Body of pancreas (tissue), 4 donors: ENCODE results near the gene HYI. TPM values are rescaled to one million over a fixed set of nuclear protein-coding genes. Genes with fewer than 3 reads are reported as not detected.

Source experiments
- ATAC-seq: fragments of 150-250 bp; one replicate; pipeline ENCODE4 v1.9.1; 2016
- DNase-seq, 4 donors: peaks; one replicate each; pipeline ENCODE4 v3.0.0-alpha.2; 2019
- H3K27ac ChIP-seq, 4 donors: fragments of 200-600 bp; sonication (generic); 1 replicate in 3 of 4; 2 replicates in 1 of 4; pipeline versions ENCODE4 v1.5.1 to v1.6.1; 2016 to 2019; ENCODE audit warnings: mild to moderate bottlenecking in 1 of 4, mixed read lengths in 1 of 4, moderate library complexity in 1 of 4
- H3K27me3 ChIP-seq, 2 donors: fragments of 200-600 bp; sonication (generic); one replicate each; pipeline ENCODE4 v1.6.0; 2016; ENCODE audit warnings: mild to moderate bottlenecking in 1 of 2
- H3K36me3 ChIP-seq, 2 donors: fragments of 200-600 bp; sonication (generic); replicated peaks in 1 of 2; 2 replicates each; pipeline ENCODE4 v1.5.1; 2016; ENCODE audit warnings: low read depth in 2 of 2; ENCODE audit not compliant: insufficient read depth in 1 of 2
- H3K4me1 ChIP-seq: fragments of 200-600 bp; sonication (generic); one replicate; pipeline ENCODE4 v1.6.0; 2016
- H3K4me3 ChIP-seq, 2 donors: fragments of 200-600 bp; sonication (generic); 1 replicate in 1 of 2; 2 replicates in 1 of 2; pipeline ENCODE4 v1.5.1; 2016 to 2019
- H3K9me3 ChIP-seq, 3 donors: fragments of 200-600 bp; sonication (generic); 1 replicate in 2 of 3; 2 replicates in 1 of 3; pipeline ENCODE4 v1.5.1; 2016
- POLR2A ChIP-seq, 3 donors: fragments of 450-650 bp; IDR thresholded peaks; one replicate each; pipeline ENCODE4 v1.6.1; 2016; ENCODE audit warnings: antibody characterized with exemption in 3 of 3, mild to moderate bottlenecking in 2 of 3
- WGBS, 2 donors: methylation state at CpG; one replicate each; pipeline ENCODE4 v1.1.5; 2017; 5-methylcytosine and 5-hydroxymethylcytosine counted together
- intact Hi-C: fragments of 100-400 bp; cut with DNase I; formaldehyde crosslinking; loops from one replicate; pipeline ENCODE4 v1.15.1; 2023
- total RNA-seq, 2 donors: library from RNA; depleted of rRNA; stranded (reverse); fragments of >200 nt; gene quantifications; one replicate each; pipeline ENCODE4 v1.1.0, GENCODE V29; 2016
- TF ChIP-seq, protein P1 (sequence below), 7 experiments: fragments of 450-650 bp in 4 of 7; fragments of 200-600 bp in 3 of 7; sonication (generic) in 3 of 7; IDR thresholded peaks; one replicate each; pipeline ENCODE4 v1.5.1; 2016 to 2019; ENCODE audit warnings: antibody characterized with exemption in 7 of 7

Gene HYI
- total RNA-seq, 2 donors from 2014 or later = 101 to 157 TPM

DNA sequence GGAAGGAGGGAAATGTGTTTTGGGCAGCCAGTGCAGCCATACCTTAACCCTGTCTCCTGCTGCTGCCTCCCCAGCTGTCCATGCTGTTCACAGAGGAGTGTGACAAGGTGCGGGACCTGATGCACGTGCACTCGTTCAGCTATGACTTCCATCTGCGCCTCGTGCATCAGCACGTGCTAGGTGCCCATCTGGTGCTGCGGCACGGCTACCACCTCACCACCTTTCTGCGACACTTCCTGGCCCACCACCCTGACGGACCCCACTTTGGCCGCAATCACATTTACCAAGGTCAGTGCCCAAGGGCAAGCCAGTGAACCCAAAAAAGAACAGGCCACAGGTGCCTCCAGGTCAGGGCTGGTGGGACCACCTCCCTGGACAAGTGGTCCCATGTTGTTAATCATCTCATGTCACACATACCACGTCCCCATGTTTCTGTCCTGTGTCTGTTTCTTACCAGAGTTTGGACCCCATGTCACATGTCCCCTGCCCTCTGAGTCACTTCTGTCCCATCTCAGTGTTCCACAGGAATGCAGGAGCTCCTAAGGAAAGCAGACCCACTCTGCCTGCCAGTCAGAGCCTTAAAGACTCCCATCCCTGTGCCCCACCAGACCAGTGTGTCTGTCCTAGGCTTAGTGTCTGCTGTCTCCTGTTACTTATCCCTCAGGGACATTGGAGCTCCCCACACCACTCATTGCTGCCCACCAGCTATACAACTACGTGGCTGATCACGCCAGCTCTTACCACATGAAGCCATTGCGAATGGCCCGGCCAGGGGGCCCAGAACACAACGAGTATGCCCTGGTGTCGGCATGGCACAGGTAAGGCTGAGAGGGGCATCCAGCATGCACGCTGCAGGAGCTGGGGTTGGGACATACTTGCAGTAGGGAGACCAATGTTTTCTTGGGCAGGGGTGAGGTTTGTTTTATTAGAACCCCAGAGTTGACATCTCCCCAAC is 6.6 kb downstream of the HYI start:
- Histone ChIP-seq H3K36me3 (peaks cover 9 to 32% of the 10 kb centered on the region in 2 donors), H3K27me3 (no peaks in the 10 kb centered on the region), H3K4me1 (peaks cover 9% of the 10 kb centered on the region), H3K27ac (no peak overlapping the region), H3K4me3 (no peak overlapping the region), H3K9me3 (no peaks in the 10 kb centered on the region)
- no peak for ATAC-seq
- WGBS, 2 donors = 90 to 94% methylated on average over 18 to 19 of the region's 19 CpGs
- intact Hi-C loops = no loop called here
- no peak for DNase-seq
- TF ChIP-seq, protein P1, sequence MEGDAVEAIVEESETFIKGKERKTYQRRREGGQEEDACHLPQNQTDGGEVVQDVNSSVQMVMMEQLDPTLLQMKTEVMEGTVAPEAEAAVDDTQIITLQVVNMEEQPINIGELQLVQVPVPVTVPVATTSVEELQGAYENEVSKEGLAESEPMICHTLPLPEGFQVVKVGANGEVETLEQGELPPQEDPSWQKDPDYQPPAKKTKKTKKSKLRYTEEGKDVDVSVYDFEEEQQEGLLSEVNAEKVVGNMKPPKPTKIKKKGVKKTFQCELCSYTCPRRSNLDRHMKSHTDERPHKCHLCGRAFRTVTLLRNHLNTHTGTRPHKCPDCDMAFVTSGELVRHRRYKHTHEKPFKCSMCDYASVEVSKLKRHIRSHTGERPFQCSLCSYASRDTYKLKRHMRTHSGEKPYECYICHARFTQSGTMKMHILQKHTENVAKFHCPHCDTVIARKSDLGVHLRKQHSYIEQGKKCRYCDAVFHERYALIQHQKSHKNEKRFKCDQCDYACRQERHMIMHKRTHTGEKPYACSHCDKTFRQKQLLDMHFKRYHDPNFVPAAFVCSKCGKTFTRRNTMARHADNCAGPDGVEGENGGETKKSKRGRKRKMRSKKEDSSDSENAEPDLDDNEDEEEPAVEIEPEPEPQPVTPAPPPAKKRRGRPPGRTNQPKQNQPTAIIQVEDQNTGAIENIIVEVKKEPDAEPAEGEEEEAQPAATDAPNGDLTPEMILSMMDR (IDR thresholded peaks at IDR 0.05) = no peak
- TF ChIP-seq POLR2A (IDR thresholded peaks at IDR 0.05) = no peak

DNA sequence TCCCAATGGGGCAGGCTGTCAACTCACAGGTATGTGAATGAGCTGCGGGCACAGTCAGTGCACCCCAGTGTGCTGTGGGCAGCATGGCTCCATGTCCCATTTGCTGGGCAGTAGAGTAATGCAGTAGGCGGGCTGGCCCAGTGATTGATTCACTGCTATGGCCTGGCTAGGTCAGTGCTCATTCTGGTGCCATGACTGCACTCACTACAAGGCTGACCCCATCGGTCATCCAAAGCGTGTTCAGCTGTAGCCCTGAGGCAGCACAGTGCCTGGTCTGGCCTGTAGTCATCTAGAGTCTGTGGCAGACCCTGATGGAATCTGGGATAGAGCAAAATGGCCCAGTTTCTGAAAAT is 7.4 kb downstream of the HYI start:
- peak in 1 of 4 donors; percentile 9 for DNase-seq

DNA sequence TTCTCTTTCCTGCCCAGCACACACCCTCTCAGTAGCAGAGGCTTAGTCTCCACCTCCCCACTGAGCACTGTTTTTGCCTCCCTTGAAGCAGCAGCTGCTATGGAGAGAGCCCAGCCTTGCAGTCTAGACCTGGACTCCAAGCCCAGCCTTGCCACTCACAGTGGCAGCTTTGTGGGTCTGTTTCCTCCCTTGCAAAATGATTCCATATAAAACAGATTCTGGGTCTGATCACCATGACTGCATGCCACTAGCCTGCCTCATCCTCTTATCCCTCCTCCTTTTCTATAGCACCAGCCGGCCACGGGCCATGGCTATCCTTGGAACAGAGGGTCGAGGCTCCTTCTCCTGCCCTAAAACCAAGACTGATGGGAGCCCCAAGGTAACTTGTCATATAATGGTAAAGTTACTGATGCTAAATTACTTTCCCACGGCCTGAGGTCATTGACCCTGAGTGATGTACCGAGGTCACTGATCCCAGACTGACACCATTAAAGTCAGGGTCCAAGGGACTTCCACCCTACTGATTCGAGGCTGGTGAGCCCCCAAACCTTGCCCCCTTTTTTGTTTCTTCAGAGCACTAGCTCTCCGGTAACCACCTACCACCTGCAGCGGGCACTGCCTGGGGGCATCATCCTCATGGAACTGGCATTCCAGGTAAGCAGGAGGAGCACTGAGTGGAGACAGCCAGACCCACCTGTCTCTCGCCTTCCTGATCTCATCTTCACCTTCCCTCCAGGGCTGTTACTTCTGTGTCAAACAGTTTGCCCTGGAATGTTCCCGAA is 7.9 kb downstream of the HYI start:
- ATAC-seq (no peak), DNase-seq (no peak)
- Histone ChIP-seq H3K4me1 (peaks cover 7% of the 10 kb centered on the region), H3K27me3 (no peaks in the 10 kb centered on the region), H3K4me3 (no peak overlapping the region), H3K27ac (no peak overlapping the region), H3K36me3 (peaks cover 3 to 30% of the 10 kb centered on the region in 2 donors), H3K9me3 (no peaks in the 10 kb centered on the region)
- TF ChIP-seq POLR2A (IDR thresholded peaks at IDR 0.05) = no peak
- TF ChIP-seq, protein P1 (IDR thresholded peaks at IDR 0.05) = no peak
- WGBS, 2 donors = 88% methylated on average over 9 to 10 of the region's 10 CpGs
- intact Hi-C loops = no loop called here

More for the DNA sequence above, 7.4 kb downstream of the HYI start:
- peaks cover 9 to 32% of the 10 kb centered on the region in 2 donors for H3K36me3 ChIP-seq
- H3K4me3 ChIP-seq = no peak overlapping the region
- H3K9me3 ChIP-seq = no peaks in the 10 kb centered on the region
- no peak overlapping the region for H3K27ac ChIP-seq
- TF ChIP-seq, protein P1 (IDR thresholded peaks at IDR 0.05) = no peak
- ATAC-seq = no peak
- intact Hi-C loops = no loop called here
- WGBS, 2 donors = 96% methylated on average over 4 of the region's 4 CpGs; no CpG with 5 or more reads in 1 of the 2 donors
- no peaks in the 10 kb centered on the region for H3K27me3 ChIP-seq
- H3K4me1 ChIP-seq = peaks cover 7% of the 10 kb centered on the region

DNA sequence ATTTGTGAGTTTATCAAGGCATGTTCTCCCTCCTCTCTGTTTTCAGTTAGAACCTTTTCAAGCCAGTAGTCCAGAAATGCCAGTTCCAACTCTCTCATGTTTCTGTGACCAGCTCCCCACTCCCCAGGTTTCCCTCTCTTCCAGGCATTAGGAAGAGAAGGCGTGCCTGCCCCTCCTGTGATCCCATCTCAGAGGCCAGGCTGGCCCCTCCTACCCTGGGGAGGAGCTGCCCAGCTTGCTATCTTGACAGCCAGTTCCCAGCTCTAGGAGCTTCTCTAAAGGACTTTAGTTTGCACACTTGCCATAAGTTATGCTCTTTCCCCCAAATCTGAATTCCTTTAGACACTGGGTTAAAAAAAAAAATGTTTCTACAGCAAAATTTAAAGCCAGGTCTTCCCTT is 8.9 kb downstream of the HYI start:
- peaks cover 7% of the 10 kb centered on the region for H3K4me1 ChIP-seq
- ATAC-seq = no peak
- TF ChIP-seq, protein P1 (IDR thresholded peaks at IDR 0.05) = no peak
- TF ChIP-seq POLR2A (IDR thresholded peaks at IDR 0.05) = no peak
- intact Hi-C loops = no loop called here
- DNase-seq = peak in 2 of 4 donors; percentile 10 to 14
- 71 to 100% methylated on average over 1 of the region's 1 CpG for WGBS, 2 donors
- H3K27ac ChIP-seq = no peak overlapping the region
- no peaks in the 10 kb centered on the region for H3K9me3 ChIP-seq
- no peaks in the 10 kb centered on the region for H3K27me3 ChIP-seq
- peaks cover 0 to 29% of the 10 kb centered on the region in 2 donors for H3K36me3 ChIP-seq
- no peak overlapping the region for H3K4me3 ChIP-seq
